Stimulated activated CD8-positive, alpha-beta memory T cell treated with anti-CD3 and anti-CD28 coated beads, Interleukin-15, amount 100 ng/mL, for 4 hours (primary cell): ENCODE results near the gene GPATCH2L.

ENCODE experiments used
- DNase-seq, 2 donors: peaks; one replicate each; pipeline ENCODE4 v3.0.0-alpha.2; 2020; ENCODE audit warnings: low read depth in 2 of 2

Gene GPATCH2L

GRCh38 chr14:76196980-76197695 is 45.4 kb downstream of the GPATCH2L start:
- no peak for DNase-seq

GRCh38 chr14:76201162-76201561 is 49.4 kb downstream of the GPATCH2L start:
- no peak for DNase-seq

DNA sequence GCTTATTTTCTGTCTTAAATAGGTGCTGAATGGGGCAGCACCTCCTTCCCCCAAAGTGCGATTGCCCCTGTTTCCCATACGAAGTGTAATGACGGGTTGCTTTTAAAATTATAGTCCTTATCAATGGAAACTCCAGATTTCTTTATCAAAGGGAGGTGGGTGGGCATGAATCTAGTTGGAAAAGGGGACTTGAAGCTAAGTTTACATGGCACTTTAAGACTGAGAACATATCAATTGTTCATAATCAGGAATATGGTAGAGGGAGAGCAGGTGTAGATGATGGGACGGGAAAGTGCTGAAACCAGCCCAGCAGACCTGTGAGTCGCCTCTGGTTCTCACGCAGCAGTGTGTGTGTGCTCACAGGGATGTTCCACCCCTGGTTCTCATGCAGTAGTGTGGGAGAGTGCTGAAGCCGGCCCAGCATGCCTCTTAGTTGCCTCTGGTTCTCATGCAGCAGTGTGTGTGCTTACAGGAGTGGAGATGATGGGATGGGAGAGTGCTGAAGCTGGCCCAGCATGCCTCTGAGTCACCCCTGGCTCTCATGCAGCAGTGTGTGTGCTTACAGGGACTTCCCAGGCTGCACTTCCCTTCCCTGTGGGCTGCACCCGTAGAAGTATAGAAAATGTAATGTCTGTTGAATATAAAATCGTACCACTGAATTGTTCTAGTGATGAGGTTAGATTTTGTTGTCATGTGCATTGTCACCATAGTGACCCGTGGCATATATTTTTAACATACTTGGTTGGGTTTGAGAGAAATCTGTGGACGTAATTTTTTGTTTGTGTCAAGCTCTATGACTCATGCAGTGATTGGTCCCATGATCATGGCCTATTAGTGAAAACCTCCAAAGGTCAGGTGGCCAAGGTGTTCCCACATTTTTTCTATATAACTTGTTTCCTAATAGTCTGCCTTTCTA is 51.6 kb downstream of the GPATCH2L start:
- DNase-seq = no peak

GRCh38 chr14:76204461-76205230 is 52.9 kb downstream of the GPATCH2L start:
- DNase-seq = no peak

- no peak for DNase-seq
Measured at GRCh38 chr14:76205708-76206107, 54.0 kb downstream of the GPATCH2L start.

GRCh38 chr14:76208340-76208739 is 56.6 kb downstream of the GPATCH2L start:
- DNase-seq = no peak

GRCh38 chr14:76212242-76212641 is 60.5 kb downstream of the GPATCH2L start:
- no peak for DNase-seq

DNA sequence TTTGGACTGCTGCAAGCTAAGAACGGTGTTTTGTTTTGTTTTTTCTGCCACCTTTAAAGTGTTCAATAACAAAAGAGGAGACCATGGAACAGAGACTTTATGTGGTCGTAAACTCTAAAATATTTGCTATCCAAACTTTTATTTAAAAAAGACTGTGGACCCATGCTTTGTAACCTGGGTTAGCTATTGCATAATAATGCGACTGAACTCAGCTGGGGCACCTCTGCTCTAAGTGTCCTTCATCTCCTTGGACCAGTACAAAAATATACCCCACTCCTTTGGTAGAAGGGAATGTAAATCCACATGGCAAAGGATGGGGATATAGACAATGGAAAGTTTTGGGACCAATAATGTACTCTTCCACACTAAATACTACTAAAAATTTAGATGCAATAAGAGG is 65.5 kb downstream of the GPATCH2L start:
- DNase-seq = no peak

DNA sequence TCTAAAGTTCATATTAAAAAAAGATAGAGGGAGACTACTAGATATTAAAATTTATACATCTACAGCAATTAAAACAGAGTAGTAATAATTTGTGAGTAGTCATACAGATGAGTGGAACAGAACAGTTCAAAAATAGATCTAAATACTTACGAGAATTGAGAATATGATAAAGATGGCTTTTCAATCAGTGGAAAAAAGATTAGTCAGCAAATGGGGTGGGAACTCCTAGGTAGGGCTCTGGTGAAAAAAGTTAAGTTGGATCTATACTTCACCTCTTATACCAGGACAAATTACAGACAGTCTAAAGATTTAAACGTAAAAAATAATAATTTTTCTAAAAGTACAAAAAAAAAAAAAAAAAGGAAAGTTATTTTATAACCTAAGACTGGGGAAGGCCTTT is 66.9 kb downstream of the GPATCH2L start:
- no peak for DNase-seq

GRCh38 chr14:76219873-76220272 is 68.2 kb downstream of the GPATCH2L start:
- no peak for DNase-seq

GRCh38 chr14:76227450-76228050 is 75.8 kb downstream of the GPATCH2L start:
- DNase-seq = no peak

DNA sequence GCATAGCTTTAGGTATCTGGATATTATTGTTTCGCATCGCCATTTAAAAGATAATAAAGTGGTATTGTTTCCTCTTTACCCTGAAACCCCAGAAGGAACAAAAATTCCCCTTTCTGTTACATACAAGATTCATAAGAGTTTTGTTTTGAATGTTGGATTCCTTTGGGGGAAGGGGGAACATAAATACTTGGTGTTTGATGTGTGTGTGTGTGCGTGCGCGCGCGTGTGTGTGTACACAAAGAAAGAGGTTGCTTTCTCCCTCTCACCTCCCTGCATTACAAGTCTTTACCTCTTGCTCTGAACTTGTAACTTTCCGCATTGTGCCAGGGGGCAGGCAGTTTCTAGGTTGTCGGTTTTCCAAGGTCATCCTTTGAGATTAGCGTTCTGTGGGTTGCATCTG is 76.4 kb downstream of the GPATCH2L start:
- no peak for DNase-seq

- DNase-seq = no peak
Measured at GRCh38 chr14:76232800-76233199, 81.1 kb downstream of the GPATCH2L start.

GRCh38 chr14:76235628-76236027 is 83.9 kb downstream of the GPATCH2L start:
- DNase-seq = no peak

DNA sequence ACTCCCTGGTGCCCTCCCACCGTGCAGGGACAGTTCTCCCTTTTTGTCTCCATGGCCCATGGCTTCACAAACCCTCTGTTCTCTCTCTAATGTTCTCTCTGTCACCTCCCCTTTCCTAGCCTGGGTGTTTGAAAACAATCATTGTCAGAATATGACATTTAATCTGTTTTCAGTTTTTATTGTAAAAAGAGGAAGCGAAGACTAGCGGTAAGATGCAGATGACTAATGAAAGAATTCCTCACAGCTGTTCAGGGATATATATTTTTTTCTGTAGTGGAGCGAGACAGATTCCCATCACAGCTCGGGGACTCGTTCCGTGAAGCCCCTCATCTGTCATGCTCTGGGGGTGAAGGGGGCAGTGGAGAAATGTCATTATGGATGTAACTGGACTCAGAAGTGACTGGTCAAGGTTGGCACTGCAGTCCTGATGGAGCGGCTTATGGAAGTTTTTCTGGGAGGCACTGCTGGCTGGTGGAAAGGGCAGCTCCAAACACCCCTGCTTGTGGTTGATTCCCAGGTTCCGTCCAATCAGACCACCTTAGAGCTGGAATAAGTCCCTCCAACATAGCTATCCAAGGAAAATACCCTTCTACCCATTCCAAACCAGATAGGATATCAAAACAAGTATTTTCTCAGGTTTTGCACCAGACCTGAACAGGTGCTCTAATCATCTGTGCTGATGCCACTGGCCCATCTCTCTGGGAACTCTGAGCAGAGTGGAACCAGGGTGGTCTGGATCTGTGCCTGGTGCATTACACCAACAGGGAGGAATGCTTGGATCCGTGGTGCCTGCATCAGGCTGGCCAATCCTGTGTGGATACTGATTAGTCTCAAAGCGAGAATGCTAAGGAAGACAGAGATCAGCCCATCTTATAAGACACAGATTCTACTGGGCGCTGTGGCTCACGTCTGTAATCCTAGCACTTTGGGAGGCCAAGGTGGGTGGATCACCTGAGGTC is 84.7 kb downstream of the GPATCH2L start:
- no peak for DNase-seq

DNA sequence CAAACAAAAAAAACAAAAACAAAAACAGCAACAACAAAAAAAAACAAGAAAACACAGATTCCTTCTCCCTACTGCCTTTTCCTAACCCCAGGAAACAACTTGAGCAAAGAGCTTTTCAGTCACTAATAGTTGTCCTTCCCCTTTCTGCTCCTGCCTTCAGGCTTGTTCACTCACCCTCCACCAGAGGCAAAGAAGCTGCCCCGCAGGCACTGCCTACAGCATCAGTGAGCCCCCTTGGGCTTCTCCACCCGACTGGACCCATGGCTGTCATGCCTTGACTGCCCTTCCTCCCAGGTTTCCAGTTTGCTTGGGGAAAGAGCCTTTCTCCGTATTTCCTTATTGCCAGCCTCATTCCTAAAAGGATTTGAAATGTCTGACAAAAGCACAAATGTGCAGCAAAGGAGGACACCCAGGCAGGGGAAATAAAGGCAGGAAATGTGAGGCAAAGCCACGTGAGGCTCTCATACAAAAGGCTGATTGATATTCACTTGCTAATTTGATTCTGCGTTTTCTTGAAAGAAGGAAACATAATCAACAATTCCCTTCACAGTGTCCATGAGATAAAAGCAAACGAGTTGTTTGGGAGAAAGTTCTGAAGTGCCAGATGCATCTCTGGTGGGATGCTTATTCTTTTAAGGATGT is 85.7 kb downstream of the GPATCH2L start:
- DNase-seq = no peak

- DNase-seq = no peak
Measured at GRCh38 chr14:76245097-76245496, 93.4 kb downstream of the GPATCH2L start.

DNA sequence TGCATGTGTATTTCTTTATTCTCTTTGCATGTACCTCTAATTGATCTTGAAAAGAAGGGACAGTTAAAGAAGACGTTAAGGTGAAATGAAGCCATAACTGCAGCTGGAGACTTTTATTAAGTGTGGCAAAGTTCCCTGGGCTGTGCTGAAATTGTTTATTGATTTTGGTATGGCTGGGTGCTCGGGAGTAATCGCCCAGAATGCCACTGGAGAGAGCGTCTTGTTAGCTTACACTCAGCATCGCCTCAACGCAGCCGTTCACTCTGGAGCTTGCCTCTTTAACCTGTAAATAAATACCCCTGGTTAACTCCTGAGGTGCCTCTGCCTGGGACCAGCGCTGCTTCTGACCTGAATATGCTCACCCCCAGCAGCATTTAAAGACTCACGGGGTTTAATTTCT is 98.6 kb downstream of the GPATCH2L start:
- no peak for DNase-seq

GRCh38 chr14:76252471-76252870 is 100.7 kb downstream of the GPATCH2L start:
- no peak for DNase-seq

DNA sequence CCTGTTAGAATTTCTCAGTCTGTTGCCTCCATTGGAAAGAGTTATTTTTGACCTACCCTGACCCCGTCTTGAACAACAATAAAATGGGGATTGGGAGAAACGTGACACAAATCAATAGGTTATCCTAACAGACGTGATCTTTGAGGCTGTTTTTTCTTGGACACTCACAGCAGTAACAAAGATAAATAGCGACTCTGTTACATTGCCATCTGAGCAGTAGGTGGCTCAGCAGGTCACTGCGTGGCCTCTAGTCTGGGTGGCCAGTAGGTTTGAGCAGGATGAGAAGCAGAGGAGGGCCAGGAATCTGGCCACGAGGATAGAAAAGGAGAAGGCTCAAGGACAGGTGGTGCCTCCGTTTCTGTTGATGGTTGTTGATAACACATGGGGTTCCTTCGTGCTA is 101.4 kb downstream of the GPATCH2L start:
- no peak for DNase-seq
